Muscle of back (tissue), 10 donors: ENCODE measurements around the gene NFRKB. TPM values are rescaled to one million over a fixed set of nuclear protein-coding genes. Genes with fewer than 3 reads are reported as not detected.

Source experiments
- polyA plus RNA-seq, 10 donors: library from polyadenylated mRNA; unstranded; fragments of 120-200 nt; gene quantifications; one replicate each; pipeline ENCODE4 v1.2.1, GENCODE V29; 2013; ENCODE audit not compliant: insufficient read length in 10 of 10

Gene NFRKB
- polyA plus RNA-seq, 10 donors: 16.3 to 24.6 (median 21.0) TPM

Other genes starting within 250 kb of the NFRKB start
- 1 to 10 TPM in 1 of 10 donors, under 1 TPM in 9; 0.15 to 1.9 (median 0.39) TPM for gene TMEM45B, start 79.7 kb downstream of the NFRKB start, polyA plus RNA-seq
- gene PRDM10, start 107.3 kb upstream of the NFRKB start, polyA plus RNA-seq: 1 to 10 TPM; 4.1 to 7.8 (median 6.3) TPM
- gene APLP2, start 174.3 kb upstream of the NFRKB start, polyA plus RNA-seq: 100 to 1,000 TPM; 119 to 188 (median 144) TPM